ENCODE results near the gene PDE4B. TPM values are rescaled to one million over a fixed set of nuclear protein-coding genes. Genes with fewer than 3 reads are reported as not detected.
"Not testable (repeated sequence)": the region's sequence is repeated elsewhere in the genome, so short reads cannot be mapped to it uniquely, and the experiment has no call there.

PDE4B gene
- total and polyA plus RNA-seq, 7 donors = 1.6 to 17.2 (median 10.7) TPM

- Histone ChIP-seq H3K4me3 (no peak overlapping the region), H3K27me3 (no peaks in the 10 kb centered on the region), H3K27ac (no peak overlapping the region), H3K4me1 (no peaks in the 10 kb centered on the region), H3K36me3 (no peaks in the 10 kb centered on the region), H3K9me3 (no peaks in the 10 kb centered on the region)
- no peak for DNase-seq
- 76 to 81% methylated on average over 5 of the region's 5 CpGs for WGBS, 2 donors
- intact Hi-C loops (cut with DNase I) = no loop called here
- TF ChIP-seq CTCF (IDR thresholded peaks at IDR 0.05) = no peak
- TF ChIP-seq POLR2AphosphoS5 (IDR thresholded peaks at IDR 0.05) = no peak
- TF ChIP-seq EP300 (IDR thresholded peaks at IDR 0.05) = no peak
- TF ChIP-seq POLR2A (IDR thresholded peaks at IDR 0.05) = no peak
Measured at GRCh38 chr1:66124670-66125069, 332.0 kb downstream of the PDE4B start.

- H3K9me3 ChIP-seq; H3K27me3 ChIP-seq; H3K4me3 ChIP-seq; H3K4me1 ChIP-seq; H3K27ac ChIP-seq; DNase-seq; intact Hi-C loops (cut with DNase I); H3K36me3 ChIP-seq: not testable (repeated sequence)
- 72 to 92% methylated on average over 4 of the region's 4 CpGs for WGBS, 2 donors
Measured at GRCh38 chr1:66128641-66129040, 335.9 kb downstream of the PDE4B start.

GRCh38 chr1:66132324-66132723 is 339.6 kb downstream of the PDE4B start:
- DNase-seq = no peak
- 16 to 61% methylated on average over 5 of the region's 5 CpGs for WGBS, 2 donors

GRCh38 chr1:66134004-66134403 is 341.3 kb downstream of the PDE4B start:
- 85 to 90% methylated on average over 1 of the region's 1 CpG for WGBS, 2 donors

More at GRCh38 chr1:66132324-66132723, 339.6 kb downstream of the PDE4B start:
- TF ChIP-seq EP300 (IDR thresholded peaks at IDR 0.05) (no peak), CTCF (IDR thresholded peaks at IDR 0.05) (no peak), POLR2A (IDR thresholded peaks at IDR 0.05) (no peak), POLR2AphosphoS5 (IDR thresholded peaks at IDR 0.05) (no peak)
- intact Hi-C loops (cut with DNase I) = no loop called here
- Histone ChIP-seq H3K36me3 (no peaks in the 10 kb centered on the region), H3K4me1 (no peaks in the 10 kb centered on the region), H3K27me3 (no peaks in the 10 kb centered on the region), H3K27ac (no peak overlapping the region), H3K4me3 (no peak overlapping the region), H3K9me3 (no peaks in the 10 kb centered on the region)

GRCh38 chr1:66135161-66135560 is 342.5 kb downstream of the PDE4B start:
- intact Hi-C loops (cut with DNase I) = no loop called here
- no peak overlapping the region for H3K27ac ChIP-seq
- DNase-seq = no peak
- no peaks in the 10 kb centered on the region for H3K36me3 ChIP-seq
- H3K4me3 ChIP-seq = no peak overlapping the region
- no peaks in the 10 kb centered on the region for H3K27me3 ChIP-seq
- no peaks in the 10 kb centered on the region for H3K4me1 ChIP-seq
- TF ChIP-seq EP300 (IDR thresholded peaks at IDR 0.05) (no peak), POLR2AphosphoS5 (IDR thresholded peaks at IDR 0.05) (no peak), CTCF (IDR thresholded peaks at IDR 0.05) (no peak)
- no peaks in the 10 kb centered on the region for H3K9me3 ChIP-seq
- 85 to 89% methylated on average over 2 of the region's 2 CpGs for WGBS, 2 donors

More at GRCh38 chr1:66134004-66134403, 341.3 kb downstream of the PDE4B start:
- H3K27me3 ChIP-seq = no peaks in the 10 kb centered on the region
- TF ChIP-seq CTCF (IDR thresholded peaks at IDR 0.05) (no peak), POLR2AphosphoS5 (IDR thresholded peaks at IDR 0.05) (no peak), EP300 (IDR thresholded peaks at IDR 0.05) (no peak)
- H3K4me1 ChIP-seq = no peaks in the 10 kb centered on the region
- H3K36me3 ChIP-seq = no peaks in the 10 kb centered on the region
- H3K27ac ChIP-seq = no peak overlapping the region
- no peak for DNase-seq
- intact Hi-C loops (cut with DNase I) = no loop called here
- H3K4me3 ChIP-seq = no peak overlapping the region
- H3K9me3 ChIP-seq = no peaks in the 10 kb centered on the region

GRCh38 chr1:66136423-66136822 is 343.7 kb downstream of the PDE4B start:
- H3K36me3 ChIP-seq; H3K4me3 ChIP-seq; H3K27ac ChIP-seq; DNase-seq; H3K4me1 ChIP-seq; H3K27me3 ChIP-seq; H3K9me3 ChIP-seq; intact Hi-C loops (cut with DNase I): not testable (repeated sequence)
- 43 to 77% methylated on average over 4 of the region's 4 CpGs for WGBS, 2 donors

All from sigmoid colon (tissue), 7 donors.